HG02642 (cell line): ENCODE measurements around the gene ATP6V1E1.
"Not testable (repeated sequence)": the region's sequence is repeated elsewhere in the genome, so short reads cannot be mapped to it uniquely, and the experiment has no call there.

Experiments
- ATAC-seq: cut with Tn5 transposase; IDR thresholded peaks from one replicate; pipeline ENCODE4 v1.9.1; 2021; ENCODE audit warnings: mild to moderate bottlenecking; ENCODE audit not compliant: unreplicated experiment, poor library complexity

ATP6V1E1 gene

DNA sequence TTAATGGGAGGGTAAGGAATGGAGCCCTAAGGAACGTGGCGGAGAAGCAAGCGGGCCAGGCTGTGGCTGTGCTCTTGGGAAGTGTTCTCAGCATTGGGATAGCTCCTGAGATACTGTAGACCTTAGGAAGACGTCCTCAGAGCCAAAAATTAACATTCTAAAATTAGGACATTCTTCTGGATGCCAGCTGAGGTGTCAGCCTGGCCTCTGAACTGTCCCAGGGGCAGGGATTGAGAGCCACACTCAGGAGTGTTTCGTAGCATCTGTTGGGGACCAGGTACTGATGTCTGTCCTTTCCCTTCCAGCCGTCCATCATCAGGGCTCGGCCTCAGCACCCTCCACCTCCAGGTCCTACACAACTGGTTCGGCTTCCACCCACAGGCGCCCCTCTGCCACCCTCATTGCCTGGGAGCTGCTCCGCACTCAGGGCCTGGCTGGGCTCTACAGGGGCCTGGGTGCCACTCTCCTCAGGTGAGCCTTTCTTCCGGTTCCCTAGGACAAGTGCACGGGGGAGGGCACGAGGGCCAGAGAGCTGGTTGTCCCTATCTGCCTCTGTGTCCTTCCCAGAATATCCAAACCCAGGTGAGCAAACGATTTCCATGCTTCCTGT is 41.6 kb downstream of the ATP6V1E1 start:
- ATAC-seq, result no peak

DNA sequence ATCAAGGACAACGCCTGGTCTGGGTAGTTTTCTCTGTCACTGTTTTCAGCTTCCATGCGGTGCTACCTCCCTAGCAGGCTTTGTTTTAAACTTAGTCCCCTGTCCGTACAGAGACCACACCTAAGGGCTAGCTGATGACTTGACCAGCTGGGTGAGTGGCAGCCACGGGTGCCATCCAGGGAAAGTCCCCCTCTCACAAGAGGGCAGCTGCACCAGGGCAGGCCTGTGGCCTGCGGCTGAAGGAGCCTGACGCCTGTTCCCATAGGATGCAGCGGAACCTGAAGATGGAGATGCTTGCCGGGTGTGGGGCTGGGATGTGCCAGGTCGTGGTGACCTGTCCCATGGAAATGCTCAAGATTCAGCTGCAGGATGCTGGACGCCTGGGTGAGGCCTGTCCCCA is 45.4 kb downstream of the ATP6V1E1 start:
- ATAC-seq, result no peak

DNA sequence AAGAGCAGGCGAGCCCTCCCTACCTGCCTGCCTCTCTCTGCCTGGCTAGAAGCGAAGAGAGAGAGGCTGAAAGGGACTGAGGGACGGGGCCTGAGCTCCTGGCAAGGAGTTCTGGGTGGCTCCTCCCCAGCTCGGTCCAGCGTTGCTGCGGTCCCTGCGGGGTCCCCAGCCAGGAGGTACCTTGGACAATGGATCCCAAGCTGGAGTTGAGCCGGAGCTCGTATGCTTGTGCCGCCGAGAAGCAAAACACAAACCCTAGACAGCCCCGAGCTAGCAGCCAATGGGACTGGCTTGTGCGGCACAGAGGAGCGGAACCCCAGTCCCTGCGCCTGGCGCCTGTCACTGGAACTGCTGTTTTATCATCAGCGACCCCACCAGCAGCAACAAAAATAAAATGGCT is 46.9 kb downstream of the ATP6V1E1 start:
- ATAC-seq, result no peak

DNA sequence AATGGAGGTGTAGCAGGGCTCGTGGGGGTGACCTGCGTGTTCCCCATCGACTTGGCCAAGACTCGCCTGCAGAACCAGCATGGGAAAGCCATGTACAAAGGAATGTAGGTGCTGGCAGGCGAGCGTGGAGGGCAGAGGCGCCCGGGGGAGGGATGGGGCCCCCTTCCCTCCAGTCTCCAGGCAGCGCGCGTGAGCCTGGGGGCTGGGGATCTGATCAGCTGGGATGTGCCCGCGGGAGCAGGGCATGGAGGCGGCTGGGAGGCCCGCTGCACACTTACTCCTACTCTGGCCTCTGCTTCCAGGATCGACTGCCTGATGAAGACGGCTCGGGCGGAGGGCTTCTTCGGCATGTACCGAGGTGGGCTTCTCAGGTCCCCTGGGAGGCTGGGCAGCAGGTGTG is 47.5 kb downstream of the ATP6V1E1 start:
- ATAC-seq, result no peak

DNA sequence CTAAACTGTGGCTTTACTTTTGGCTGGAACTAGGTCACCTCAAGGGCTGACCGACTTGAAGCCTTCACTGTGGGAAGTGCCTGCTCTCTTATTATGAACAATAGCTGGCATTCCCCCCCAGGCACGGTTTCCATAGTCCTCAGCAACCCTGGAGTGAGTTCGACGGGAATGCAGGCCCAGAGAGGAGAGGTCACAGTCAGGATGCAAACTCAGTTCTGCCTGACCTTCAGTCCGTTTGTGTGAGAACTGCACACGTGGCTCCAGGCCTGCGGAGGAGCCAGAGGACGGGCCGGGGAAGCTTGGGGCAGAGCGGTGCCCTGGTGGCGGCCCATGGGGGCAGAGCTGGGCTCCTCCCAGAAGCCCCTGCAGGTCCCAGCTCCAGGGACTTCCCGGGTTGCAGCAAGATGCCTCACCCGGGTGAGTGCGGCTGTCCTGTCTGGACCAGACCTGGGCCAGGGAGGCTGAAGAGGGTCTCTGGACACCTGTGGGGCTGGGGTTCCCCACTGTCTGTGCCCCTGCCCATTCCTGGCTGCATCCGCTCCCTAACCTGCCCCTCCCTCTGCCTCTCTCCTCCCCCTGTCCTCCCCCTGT is 48.0 kb downstream of the ATP6V1E1 start:
- no peak for ATAC-seq

DNA sequence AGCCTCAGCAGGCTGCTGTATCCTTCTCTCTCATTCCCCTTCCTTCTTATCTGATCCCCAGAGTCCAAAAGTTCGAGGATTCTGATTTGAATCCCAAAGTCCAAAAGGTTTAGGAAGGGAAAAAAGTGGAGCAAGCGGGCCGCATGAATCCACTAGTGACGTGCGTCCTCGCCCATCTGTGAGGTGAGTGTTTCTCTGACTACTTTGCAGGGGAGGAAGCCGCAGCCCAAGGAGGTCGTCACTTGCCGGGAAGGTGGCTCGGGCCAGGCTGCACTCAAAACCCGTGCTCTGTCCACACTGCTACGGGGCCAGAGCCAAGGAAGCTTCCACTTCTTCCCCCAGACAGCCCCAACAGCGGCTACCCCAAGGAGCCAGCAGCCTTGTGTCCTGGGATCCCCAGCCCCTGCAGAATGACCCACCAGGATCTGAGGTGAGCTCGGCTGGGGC is 49.0 kb downstream of the ATP6V1E1 start:
- no peak for ATAC-seq

DNA sequence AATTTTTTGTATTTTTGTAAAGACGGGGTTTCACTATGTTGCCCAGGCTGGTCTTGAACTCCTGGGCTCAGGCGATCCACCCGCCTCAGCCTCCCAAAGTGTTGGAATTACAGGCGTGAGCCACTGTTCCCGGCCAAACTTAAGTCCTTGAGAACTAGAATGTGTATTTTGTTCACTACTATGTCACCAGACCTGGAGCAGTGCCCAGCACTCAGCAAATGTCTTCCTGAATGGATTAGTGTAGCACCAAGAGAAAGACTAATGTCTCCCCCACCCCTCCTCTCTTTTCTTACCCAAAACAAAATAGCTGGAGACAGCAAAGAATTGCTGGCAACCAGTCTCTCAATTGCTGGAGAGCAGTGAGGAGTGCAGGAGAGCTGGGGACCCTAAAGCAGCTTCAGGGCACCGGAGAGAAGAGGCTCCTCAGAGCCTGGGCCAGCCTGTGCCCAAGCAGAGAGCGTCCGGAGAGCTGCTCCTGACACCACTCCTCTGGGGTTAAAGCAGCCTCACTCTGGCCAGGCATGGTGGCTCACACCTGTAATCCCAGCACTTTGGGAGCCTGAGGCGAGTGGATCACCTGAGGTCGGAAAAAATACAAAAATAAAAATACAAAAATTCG is 50.3 kb downstream of the ATP6V1E1 start:
- no peak for ATAC-seq

DNA sequence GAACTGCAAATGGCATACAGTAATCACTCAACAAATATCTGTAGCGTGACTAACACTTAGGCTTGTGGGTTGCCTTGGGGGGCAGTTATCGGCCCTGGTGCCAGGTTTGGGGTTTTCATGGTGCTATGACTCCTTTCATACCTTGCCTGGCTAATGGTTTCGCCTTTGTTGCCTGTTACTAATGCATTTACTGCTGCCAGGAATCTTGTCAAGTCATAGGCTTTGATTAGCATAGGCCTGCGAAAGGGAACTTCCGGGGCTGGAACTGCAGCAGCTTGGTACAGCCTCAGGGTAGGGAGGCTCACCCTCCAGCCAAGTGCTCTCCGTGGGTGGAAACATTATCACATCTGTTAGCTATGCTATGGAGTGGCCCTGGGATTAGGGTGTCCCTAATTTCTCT is 52.1 kb downstream of the ATP6V1E1 start:
- no peak for ATAC-seq

DNA sequence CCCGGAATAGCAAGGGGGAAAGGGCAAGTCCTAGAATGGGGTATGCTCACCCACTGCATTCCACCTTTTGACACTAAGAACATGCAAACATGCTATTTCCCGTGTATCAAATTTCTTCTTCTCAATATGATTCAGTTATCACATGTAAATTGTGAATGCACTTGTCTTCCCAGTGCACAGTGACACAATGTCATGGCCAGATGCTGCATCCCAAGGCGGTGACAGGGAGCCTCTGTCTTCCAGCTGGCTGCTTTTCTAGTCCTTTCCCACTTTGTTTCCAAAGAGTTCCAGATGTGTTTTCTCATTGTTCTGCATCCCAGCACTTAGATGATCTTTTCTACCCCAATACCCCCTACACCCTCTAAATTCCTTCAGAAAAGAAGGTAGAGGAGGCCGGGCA is 52.9 kb downstream of the ATP6V1E1 start:
- ATAC-seq, result no peak

DNA sequence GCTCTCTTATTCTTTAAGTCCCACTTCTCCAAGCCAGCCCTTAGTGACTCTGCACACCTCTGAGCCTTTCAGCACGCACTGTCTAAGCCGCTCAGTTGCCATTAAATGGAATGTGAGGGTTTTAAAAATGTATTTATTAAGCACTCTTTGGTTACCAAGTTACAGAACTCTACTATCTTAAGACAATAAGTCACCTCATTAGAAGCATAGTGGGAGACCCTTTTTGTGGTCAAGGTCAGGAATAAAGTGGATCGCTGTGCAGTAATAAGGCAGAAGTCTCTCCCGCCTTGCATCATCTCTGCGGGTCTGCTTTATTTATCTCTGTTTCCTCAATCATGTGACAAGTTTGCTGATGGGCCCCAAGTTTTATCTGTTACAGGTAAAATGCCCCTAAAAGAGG is 53.4 kb downstream of the ATP6V1E1 start:
- ATAC-seq, result no peak

DNA sequence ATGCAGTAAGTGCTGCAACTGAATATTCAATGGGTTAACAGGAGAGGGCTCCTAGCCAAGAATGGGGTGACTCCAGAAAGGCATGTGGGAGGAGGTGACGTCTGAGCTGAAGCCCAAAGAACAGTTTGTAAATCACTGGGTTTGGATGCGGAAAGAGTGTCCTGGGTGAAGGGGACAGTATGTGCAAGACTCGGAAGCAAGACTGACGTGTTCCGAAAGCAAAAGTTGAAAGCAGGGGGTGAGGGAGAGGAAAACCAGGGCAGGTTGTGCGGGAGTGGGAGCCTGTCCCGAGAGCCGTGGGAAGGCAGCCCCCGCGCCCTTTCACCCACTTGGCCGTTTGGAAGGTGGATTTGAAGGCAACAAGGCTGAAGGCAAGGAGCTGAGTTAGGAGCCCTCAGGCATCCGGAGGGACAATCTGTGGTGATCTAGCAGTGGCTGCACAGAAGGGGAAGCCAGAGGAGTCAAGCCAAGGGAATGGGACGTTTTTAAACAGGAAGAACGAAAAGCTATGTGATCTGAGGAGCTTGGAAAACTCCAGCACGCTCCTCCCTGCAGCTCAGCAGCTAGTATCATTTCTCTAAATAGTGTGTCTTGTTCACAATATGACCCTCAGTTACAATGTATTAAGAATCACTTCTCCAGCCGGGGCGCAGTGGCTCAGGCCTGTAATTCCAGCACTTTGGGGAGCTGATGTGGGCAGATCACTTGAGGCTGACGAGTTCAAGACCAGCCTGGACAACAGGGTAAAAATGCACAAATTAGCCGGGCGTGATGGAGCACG is 57.5 kb downstream of the ATP6V1E1 start:
- ATAC-seq, result no peak

DNA sequence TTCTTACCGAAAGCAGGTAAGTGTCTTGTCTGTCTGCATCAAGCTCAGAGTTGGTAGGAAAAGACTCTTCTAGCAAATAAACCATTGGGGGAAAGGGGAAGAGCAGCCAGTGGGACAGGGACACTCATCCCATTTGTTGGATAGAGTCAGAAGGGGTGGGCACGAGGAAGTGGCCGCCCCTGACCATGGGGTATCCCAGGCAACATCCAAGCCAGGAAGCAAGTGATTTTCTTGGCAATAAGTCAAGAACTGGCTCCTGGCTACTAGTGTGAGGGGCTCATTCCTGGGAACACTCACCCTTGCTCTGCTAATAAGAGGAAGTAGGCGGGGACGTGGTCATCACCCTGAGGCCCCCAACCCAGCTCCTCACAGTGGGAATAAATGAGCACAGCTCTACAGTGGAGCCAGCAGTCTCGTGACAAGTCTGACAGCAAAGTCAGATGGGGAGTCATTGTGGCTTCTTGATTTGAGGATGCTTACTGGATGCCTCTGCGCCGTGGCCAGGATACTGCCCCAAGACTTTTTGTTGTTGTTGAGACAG is 58.5 kb downstream of the ATP6V1E1 start:
- no peak for ATAC-seq

DNA sequence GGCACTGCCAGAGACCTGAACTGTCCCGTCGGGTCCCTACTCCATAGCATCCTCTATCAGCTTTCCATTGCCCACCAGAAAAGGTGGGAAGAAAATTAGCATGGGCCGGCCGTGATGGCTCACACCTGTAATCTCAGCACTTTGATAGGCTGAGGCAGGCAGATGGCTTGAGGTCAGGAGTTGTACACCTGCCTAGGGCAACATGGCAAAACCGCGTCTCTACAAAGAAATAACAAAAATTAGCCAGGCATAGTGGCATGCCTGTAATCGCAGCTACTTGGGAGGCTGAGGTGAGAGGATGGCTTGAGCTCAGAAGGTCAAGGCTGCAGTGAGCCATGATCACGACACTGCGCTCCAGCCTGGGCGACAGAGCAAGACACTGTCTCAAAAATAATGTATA is 61.8 kb downstream of the ATP6V1E1 start:
- ATAC-seq, result no peak

DNA sequence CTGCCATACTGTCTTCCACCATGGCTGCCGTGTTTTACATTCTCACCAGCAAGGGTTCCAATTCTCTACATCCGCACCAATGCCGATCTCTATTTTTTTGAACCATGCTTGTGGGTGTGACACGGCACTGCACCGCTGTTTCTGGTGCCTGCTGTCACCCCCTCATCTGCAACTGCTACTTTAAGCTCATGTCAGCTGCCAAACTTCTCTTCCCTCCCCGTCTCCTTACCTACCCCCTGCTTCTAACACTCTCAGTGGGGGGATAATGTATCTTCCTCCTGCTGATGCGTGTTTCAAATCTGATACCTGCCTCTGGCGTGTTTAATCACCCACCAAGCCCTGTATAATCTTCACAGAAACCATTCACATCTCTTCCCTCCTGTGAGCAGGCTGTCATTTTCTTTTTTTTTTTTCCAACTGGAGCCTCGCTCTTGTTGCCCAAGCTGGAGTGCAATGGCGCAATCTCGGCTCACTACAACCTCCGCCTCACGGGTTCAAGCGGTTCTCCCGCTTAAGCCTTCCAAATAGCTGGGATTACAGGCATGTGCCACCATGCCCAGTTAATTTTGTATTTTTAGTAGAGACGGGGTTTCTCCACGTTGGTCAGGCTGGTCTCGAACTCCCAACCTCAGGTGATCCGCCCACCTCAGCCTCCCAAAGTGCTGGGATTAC is 62.4 kb downstream of the ATP6V1E1 start:
- not testable (repeated sequence) for ATAC-seq

DNA sequence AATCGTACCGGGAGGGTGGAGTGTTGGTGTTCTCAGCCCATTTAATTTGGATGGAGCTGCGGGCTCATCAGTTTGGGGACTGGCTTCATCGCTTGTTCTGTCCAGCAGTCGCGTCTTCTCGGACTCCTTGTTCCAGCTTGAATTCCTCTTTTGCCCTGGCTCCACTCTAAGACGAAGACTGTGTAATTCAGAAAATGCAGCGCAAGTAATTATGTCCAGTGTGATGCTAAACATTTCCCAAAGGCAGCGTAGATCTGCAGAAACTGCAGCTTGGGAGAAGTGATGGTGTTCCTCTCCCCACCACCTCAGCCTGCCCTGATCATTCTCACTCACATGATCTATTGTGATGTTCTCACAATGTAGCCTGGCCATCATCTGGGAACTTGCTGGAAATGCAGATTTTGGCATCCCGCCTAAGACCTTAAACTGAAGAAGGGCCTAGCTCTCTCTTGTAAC is 64.6 kb downstream of the ATP6V1E1 start:
- ATAC-seq, result no peak

DNA sequence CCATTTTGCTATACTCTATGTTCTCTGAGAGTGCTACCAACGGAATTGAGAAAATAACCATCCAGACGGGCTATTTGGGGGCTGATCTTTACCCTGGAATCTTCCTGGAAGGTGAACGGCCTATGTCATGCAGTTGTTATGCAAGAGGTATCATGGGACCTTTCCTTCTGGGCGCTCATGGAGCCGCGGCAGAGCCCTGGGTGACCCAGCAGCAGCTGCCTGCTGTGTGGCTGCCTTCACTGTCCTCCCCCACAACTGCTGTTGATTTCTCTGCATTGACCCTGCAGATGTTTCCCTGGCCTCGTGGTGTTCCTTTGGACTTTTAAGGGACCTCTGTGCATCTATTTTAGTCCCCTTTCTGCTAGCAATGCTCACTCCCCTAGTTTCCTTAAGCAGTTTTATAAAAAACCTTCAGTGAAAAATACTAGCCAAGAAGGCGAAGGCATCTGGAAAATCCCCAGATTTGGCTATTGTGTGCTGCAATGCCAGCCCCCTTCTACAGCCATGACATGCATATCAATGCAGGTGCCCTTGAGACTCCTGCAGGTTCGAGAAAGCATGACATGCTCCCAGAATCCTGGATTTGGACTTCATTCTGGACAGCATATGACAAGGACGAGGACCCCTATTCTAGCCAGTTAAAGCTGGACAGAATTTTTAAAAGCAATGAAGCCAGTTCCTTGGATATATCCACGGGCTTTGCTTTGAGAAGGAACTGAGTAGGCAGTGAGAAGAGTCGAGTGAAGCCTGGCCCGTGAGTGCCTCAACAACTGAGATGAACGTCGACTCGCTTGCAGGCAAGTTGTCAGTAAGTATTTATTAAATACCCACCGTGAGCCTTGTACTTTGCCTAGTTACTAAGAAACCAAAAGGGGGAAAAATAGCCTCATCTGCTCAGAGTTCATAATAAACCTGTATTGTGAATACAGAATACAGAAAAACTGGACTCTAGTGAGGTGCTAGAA is 65.4 kb downstream of the ATP6V1E1 start, which contains the start of gene SLC25A18:
SLC25A18 (plus strand) TSS at position 593 of the 965 bp plus-strand sequence. CDS start 16,447 bp downstream, outside the sequence.
- ATAC-seq, result no peak

DNA sequence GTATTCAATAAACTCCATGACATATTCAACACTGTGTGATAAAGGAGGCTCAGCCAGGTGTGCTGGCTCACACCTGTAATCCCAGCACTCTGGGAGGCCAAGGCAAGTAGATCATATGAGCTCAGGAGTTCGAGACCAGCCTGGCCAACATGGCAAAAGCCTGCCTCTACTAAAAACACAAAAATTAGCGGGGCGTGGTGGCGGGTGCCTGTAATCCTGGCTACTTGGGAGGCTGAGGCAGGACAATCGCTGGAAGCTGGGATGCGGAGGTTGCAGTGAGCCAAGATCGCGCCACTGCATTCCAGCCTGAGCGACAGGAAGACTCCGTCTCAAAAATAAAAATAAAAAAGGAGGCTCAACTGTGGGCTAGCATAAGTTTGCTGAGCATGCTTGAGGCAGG is 69.4 kb downstream of the ATP6V1E1 start:
- ATAC-seq, result no peak

DNA sequence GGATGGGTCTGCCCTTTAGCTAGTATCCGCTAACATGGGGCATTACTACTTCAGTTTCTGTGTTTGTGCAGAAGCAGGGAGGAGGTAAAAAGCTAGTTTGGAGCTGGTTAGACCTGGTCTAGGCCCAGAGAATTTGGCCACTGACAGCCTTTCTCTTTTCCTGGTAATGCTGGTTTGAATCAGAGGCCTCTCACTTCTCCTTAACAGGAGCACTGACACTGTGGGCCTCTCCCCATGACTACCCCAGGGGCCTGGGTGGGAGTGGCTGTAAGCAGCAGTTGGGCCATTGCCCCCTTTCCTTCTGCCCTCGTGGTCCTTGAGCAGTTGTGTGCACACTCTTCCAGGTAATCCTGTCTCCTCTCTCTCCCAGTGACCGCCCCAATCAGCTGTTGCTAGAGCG is 73.7 kb downstream of the ATP6V1E1 start:
- ATAC-seq, result no peak

DNA sequence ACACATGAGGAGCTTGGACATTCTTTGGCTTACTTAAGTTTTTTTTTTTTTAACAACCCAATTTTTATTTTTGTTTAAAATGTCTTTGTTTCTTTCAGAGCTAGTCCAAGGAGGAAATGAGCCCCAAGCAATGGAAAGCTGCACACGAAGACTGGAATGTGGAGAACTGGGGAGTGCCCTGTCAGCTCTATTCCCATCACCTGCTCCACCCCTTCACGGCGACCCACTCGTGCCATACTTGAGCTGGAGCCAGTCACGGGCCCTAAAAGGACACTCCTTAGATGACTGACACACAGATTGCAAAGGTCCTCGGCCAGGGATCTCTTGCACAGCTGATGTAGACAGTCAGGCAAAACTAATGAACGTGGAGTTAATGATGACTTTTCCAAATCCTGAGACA is 75.8 kb downstream of the ATP6V1E1 start:
- no peak for ATAC-seq
